ENCODE data around the gene AQP3.

DNA sequence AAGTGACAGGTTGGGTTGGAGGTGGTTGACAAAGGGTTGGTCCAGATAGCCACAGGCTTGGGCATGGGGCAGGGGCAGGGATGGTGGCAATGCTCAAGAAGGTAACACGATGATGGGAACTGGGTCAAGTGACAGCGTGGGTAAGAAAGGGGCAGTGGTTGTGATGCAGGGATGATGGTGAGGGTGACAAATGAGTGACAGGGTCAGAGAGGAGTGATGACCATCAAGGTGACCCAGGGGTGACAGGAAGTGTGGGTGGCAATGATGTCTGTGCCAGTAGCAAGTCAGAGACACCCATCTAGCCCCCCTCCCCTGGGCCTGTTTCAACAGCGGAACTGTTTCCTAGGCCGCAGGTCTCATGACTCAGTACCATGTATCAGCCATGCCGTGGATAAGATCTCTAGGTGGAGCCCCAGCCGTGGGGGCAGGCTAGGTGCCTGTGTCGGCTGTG, 20.5 kb downstream of the AQP3 start:
- TF ChIP-seq CTCF (conservative IDR thresholded peaks at IDR 0.05 in 1 of 2, IDR thresholded peaks at IDR 0.05 in 1 of 2; ENCODE audit: low read depth in 1 of 2, low read length in 2 of 2) (no peak), EZH2 (IDR thresholded peaks at IDR 0.05; ENCODE audit: low read length, missing control alignments) (no peak)
